Ovary (tissue), 3 donors: ENCODE data around the gene GLYR1.

Experiments used
- CTCF ChIP-seq, 3 donors: fragments of 450-650 bp in 2 of 3; fragments of 200-600 bp in 1 of 3; IDR thresholded peaks; one replicate each; pipeline versions ENCODE4 v1.5.1 to v1.8.0; 2016 to 2022; ENCODE audit warnings: antibody characterized with exemption in 3 of 3, mild to moderate bottlenecking in 1 of 3
- EP300 ChIP-seq: sonication (generic); formaldehyde crosslinking; IDR thresholded peaks from one replicate; pipeline ENCODE4 v1.6.1; 2017; ENCODE audit warnings: antibody characterized with exemption
- POLR2A ChIP-seq: fragments of 450-650 bp; IDR thresholded peaks from one replicate; pipeline ENCODE4 v1.6.1; 2017; ENCODE audit warnings: antibody characterized with exemption, mild to moderate bottlenecking, moderate library complexity
- donor health status: DM: no; HTN: no; CAD: no.

- no peak for TF ChIP-seq CTCF (IDR thresholded peaks at IDR 0.05)
- no peak for TF ChIP-seq POLR2A
- no peak for TF ChIP-seq EP300
Observed at GRCh38 chr16:4785758-4786433, 61.2 kb downstream of the GLYR1 start.
